HG03045 (cell line): ENCODE measurements around the gene ATP1A1.
A peak's percentile ranks its signal among the peaks of the same experiment; 100 is the strongest.

Experiments used
- ATAC-seq: cut with Tn5 transposase; IDR thresholded peaks from one replicate; pipeline ENCODE4 v1.9.1; 2021; ENCODE audit warnings: mild to moderate bottlenecking, moderate library complexity; ENCODE audit not compliant: unreplicated experiment

Gene ATP1A1

GRCh38 chr1:116389013-116389412 lies 16.0 kb downstream of the ATP1A1 start:
- ATAC-seq, result no peak

- no peak for ATAC-seq
Observed at GRCh38 chr1:116389686-116390085, 16.6 kb downstream of the ATP1A1 start.

GRCh38 chr1:116390195-116390594 lies 17.2 kb downstream of the ATP1A1 start:
- ATAC-seq, result peak; percentile 57

GRCh38 chr1:116391185-116391584 lies 18.1 kb downstream of the ATP1A1 start:
- no peak for ATAC-seq

- ATAC-seq, result no peak
Observed at GRCh38 chr1:116392717-116393404, 19.8 kb downstream of the ATP1A1 start.

- ATAC-seq, result no peak
Observed at GRCh38 chr1:116393792-116394191, 20.7 kb downstream of the ATP1A1 start.

GRCh38 chr1:116394270-116394669 lies 21.2 kb downstream of the ATP1A1 start:
- ATAC-seq, result no peak

GRCh38 chr1:116396769-116397168 lies 23.7 kb downstream of the ATP1A1 start:
- no peak for ATAC-seq

GRCh38 chr1:116397728-116398127 lies 24.7 kb downstream of the ATP1A1 start:
- no peak for ATAC-seq

GRCh38 chr1:116400780-116401179 lies 27.7 kb downstream of the ATP1A1 start:
- no peak for ATAC-seq

GRCh38 chr1:116401646-116402176 lies 28.7 kb downstream of the ATP1A1 start:
- ATAC-seq, result no peak

- no peak for ATAC-seq
Observed at GRCh38 chr1:116402333-116402732, 29.3 kb downstream of the ATP1A1 start.

- ATAC-seq, result no peak
Observed at GRCh38 chr1:116403496-116404136, 30.6 kb downstream of the ATP1A1 start.

- no peak for ATAC-seq
Observed at GRCh38 chr1:116404699-116405098, 31.7 kb downstream of the ATP1A1 start.

GRCh38 chr1:116405241-116406135 lies 32.4 kb downstream of the ATP1A1 start:
- no peak for ATAC-seq

- no peak for ATAC-seq
Observed at GRCh38 chr1:116407033-116407432, 34.0 kb downstream of the ATP1A1 start.

GRCh38 chr1:116408193-116408592 lies 35.1 kb downstream of the ATP1A1 start:
- ATAC-seq, result no peak

- ATAC-seq, result no peak
Observed at GRCh38 chr1:116408803-116409720, 36.0 kb downstream of the ATP1A1 start.

GRCh38 chr1:116409751-116410191 lies 36.7 kb downstream of the ATP1A1 start:
- no peak for ATAC-seq

GRCh38 chr1:116411784-116412479 lies 38.9 kb downstream of the ATP1A1 start:
- ATAC-seq, result no peak
